Limb (tissue), 2 donors: ENCODE measurements around the gene SH3TC1.
A peak's percentile ranks its signal among the peaks of the same experiment; 100 is the strongest.

Experiments used
- DNase-seq, 2 donors: peaks; one replicate each; pipeline ENCODE4 v3.0.0-alpha.2; 2016; ENCODE audit errors: extremely low spot score in 2 of 2

Gene SH3TC1

GRCh38 chr4:8274765-8275547 is 75.9 kb downstream of the SH3TC1 start:
- peak; percentile 87 to 91 for DNase-seq

GRCh38 chr4:8275548-8275910 is 76.4 kb downstream of the SH3TC1 start:
- no peak for DNase-seq

GRCh38 chr4:8276358-8277240 is 77.5 kb downstream of the SH3TC1 start:
- DNase-seq, result peak in 1 of 2 donors; percentile 69

GRCh38 chr4:8277356-8278008 is 78.4 kb downstream of the SH3TC1 start:
- DNase-seq, result no peak

- DNase-seq, result no peak
These were observed 78.9 kb downstream of the SH3TC1 start for GRCh38 chr4:8278009-8278395.

- peak; percentile 78 to 79 for DNase-seq
These were observed 79.6 kb downstream of the SH3TC1 start for GRCh38 chr4:8278421-8279287.

- DNase-seq, result no peak
These were observed 80.4 kb downstream of the SH3TC1 start for GRCh38 chr4:8279321-8280157.

- no peak for DNase-seq
These were observed 81.2 kb downstream of the SH3TC1 start for GRCh38 chr4:8280158-8280875.

GRCh38 chr4:8280876-8281440 is 81.9 kb downstream of the SH3TC1 start:
- no peak for DNase-seq

- DNase-seq, result peak; percentile 76 to 82
These were observed 82.5 kb downstream of the SH3TC1 start for GRCh38 chr4:8281519-8282133.

- DNase-seq, result no peak
These were observed 83.1 kb downstream of the SH3TC1 start for GRCh38 chr4:8282134-8282641.

GRCh38 chr4:8282742-8283141 is 83.7 kb downstream of the SH3TC1 start:
- no peak for DNase-seq

- DNase-seq, result no peak
These were observed 84.1 kb downstream of the SH3TC1 start for GRCh38 chr4:8283161-8283560.

- no peak for DNase-seq
These were observed 84.6 kb downstream of the SH3TC1 start for GRCh38 chr4:8283631-8284121.

GRCh38 chr4:8284391-8284790 is 85.3 kb downstream of the SH3TC1 start:
- no peak for DNase-seq

GRCh38 chr4:8285143-8285975 is 86.3 kb downstream of the SH3TC1 start:
- no peak for DNase-seq

- no peak for DNase-seq
These were observed 87.1 kb downstream of the SH3TC1 start for GRCh38 chr4:8285976-8286718.
